ENCODE data around the gene SPECC1. TPM values are rescaled to one million over a fixed set of nuclear protein-coding genes. Genes with fewer than 3 reads are reported as not detected.
A peak's percentile ranks its signal among the peaks of the same experiment; 100 is the strongest.

SPECC1 gene
- total RNA-seq, 6 donors from 2014 or later, result 21.8 to 65.0 (median 33.9) TPM

- TF ChIP-seq POLR2AphosphoS5 (IDR thresholded peaks at IDR 0.05), result no peak
- TF ChIP-seq EP300 (IDR thresholded peaks at IDR 0.05), result no peak
- no peak for TF ChIP-seq POLR2A (IDR thresholded peaks at IDR 0.05)
- no peak for TF ChIP-seq CTCF (IDR thresholded peaks at IDR 0.05)
- Histone ChIP-seq H3K27me3 (no peaks in the 10 kb centered on the region), H3K36me3 (no peaks in the 10 kb centered on the region), H3K4me3 (no peak overlapping the region), H3K27ac (no peak overlapping the region), H3K9me3 (no peaks in the 10 kb centered on the region), H3K4me1 (peaks cover 0 to 4% (median 0%) of the 10 kb centered on the region in 4 donors)
- ATAC-seq (ENCODE audit: low FRiP score in 2 of 2), result no peak
- WGBS, 2 donors, result 74 to 76% methylated on average over 8 of the region's 8 CpGs
- DNase-seq, result peak in 1 of 2 donors; percentile 48
Observed at GRCh38 chr17:20273741-20274500, 264.8 kb downstream of the SPECC1 start.

- DNase-seq (no peak), ATAC-seq (ENCODE audit: low FRiP score in 2 of 2) (no peak)
- no peak for TF ChIP-seq CTCF (IDR thresholded peaks at IDR 0.05)
- no peak for TF ChIP-seq POLR2A (IDR thresholded peaks at IDR 0.05)
- TF ChIP-seq EP300 (IDR thresholded peaks at IDR 0.05), result no peak
- no peak for TF ChIP-seq POLR2AphosphoS5 (IDR thresholded peaks at IDR 0.05)
- 97 to 98% methylated on average over 2 of the region's 2 CpGs for WGBS, 2 donors
- Histone ChIP-seq H3K9me3 (no peaks in the 10 kb centered on the region), H3K27me3 (no peaks in the 10 kb centered on the region), H3K4me3 (no peak overlapping the region), H3K36me3 (no peaks in the 10 kb centered on the region), H3K4me1 (peaks cover 0 to 4% (median 0%) of the 10 kb centered on the region in 4 donors), H3K27ac (no peak overlapping the region)
Observed at GRCh38 chr17:20275653-20276052, 266.5 kb downstream of the SPECC1 start.

GRCh38 chr17:20276421-20276820 lies 267.3 kb downstream of the SPECC1 start:
- DNase-seq (no peak), ATAC-seq (ENCODE audit: low FRiP score in 2 of 2) (no peak)
- H3K27ac ChIP-seq, result no peak overlapping the region
- H3K9me3 ChIP-seq, result no peaks in the 10 kb centered on the region
- H3K27me3 ChIP-seq, result no peaks in the 10 kb centered on the region
- 56% methylated on average over 2 of the region's 2 CpGs for WGBS, 2 donors
- no peaks in the 10 kb centered on the region for H3K36me3 ChIP-seq
- no peak overlapping the region for H3K4me3 ChIP-seq
- H3K4me1 ChIP-seq, result peaks cover 0 to 4% (median 0%) of the 10 kb centered on the region in 4 donors
- TF ChIP-seq POLR2A (IDR thresholded peaks at IDR 0.05), result no peak
- no peak for TF ChIP-seq POLR2AphosphoS5 (IDR thresholded peaks at IDR 0.05)
- no peak for TF ChIP-seq CTCF (IDR thresholded peaks at IDR 0.05)
- TF ChIP-seq EP300 (IDR thresholded peaks at IDR 0.05), result no peak

- ATAC-seq (ENCODE audit: low FRiP score in 2 of 2) (no peak), DNase-seq (no peak)
- Histone ChIP-seq H3K9me3 (no peaks in the 10 kb centered on the region), H3K36me3 (no peaks in the 10 kb centered on the region), H3K27ac (no peak overlapping the region), H3K4me3 (no peak overlapping the region), H3K27me3 (no peaks in the 10 kb centered on the region), H3K4me1 (peaks cover 0 to 4% (median 0%) of the 10 kb centered on the region in 4 donors)
- no peak for TF ChIP-seq POLR2A (IDR thresholded peaks at IDR 0.05)
- no peak for TF ChIP-seq EP300 (IDR thresholded peaks at IDR 0.05)
- TF ChIP-seq CTCF (IDR thresholded peaks at IDR 0.05), result no peak
- TF ChIP-seq POLR2AphosphoS5 (IDR thresholded peaks at IDR 0.05), result no peak
- 85 to 88% methylated on average over 1 of the region's 1 CpG for WGBS, 2 donors
Observed at GRCh38 chr17:20278805-20279204, 269.6 kb downstream of the SPECC1 start.

- TF ChIP-seq EP300 (IDR thresholded peaks at IDR 0.05) (no peak), CTCF (IDR thresholded peaks at IDR 0.05) (no peak), POLR2AphosphoS5 (IDR thresholded peaks at IDR 0.05) (no peak), POLR2A (IDR thresholded peaks at IDR 0.05) (no peak)
- DNase-seq, result no peak
- Histone ChIP-seq H3K9me3 (no peaks in the 10 kb centered on the region), H3K4me1 (peaks cover 0 to 4% (median 0%) of the 10 kb centered on the region in 4 donors), H3K4me3 (no peak overlapping the region), H3K27ac (no peak overlapping the region), H3K36me3 (no peaks in the 10 kb centered on the region), H3K27me3 (no peaks in the 10 kb centered on the region)
- no peak for ATAC-seq (ENCODE audit: low FRiP score in 2 of 2)
- 91 to 94% methylated on average over 3 of the region's 3 CpGs for WGBS, 2 donors
Observed at GRCh38 chr17:20279631-20280030, 270.5 kb downstream of the SPECC1 start.
